Mucosa of gallbladder (tissue), 1 donor: ENCODE measurements around the gene USP21. TPM values are rescaled to one million over a fixed set of nuclear protein-coding genes. Genes with fewer than 3 reads are reported as not detected.
A peak's percentile ranks its signal among the peaks of the same experiment; 100 is the strongest.

Experiments used
- DNase-seq: peaks from one replicate; pipeline ENCODE4 v3.0.0-alpha.2; 2020; ENCODE audit warnings: low spot score
- total RNA-seq: library from RNA; stranded (reverse); gene quantifications from one replicate; pipeline ENCODE4 v1.2.1, GENCODE V29; 2021
- donor health status: DM: no; HTN: no; CAD: no.

The USP21 gene
- total RNA-seq, 1 donor from 2014 or later: 42.4 TPM

GRCh38 chr1:161171191-161171590, 11.9 kb downstream of the USP21 start:
- DNase-seq: no peak

- no peak for DNase-seq
These were observed 12.4 kb downstream of the USP21 start for GRCh38 chr1:161171696-161172095.

GRCh38 chr1:161172349-161172748, 13.0 kb downstream of the USP21 start:
- DNase-seq: no peak

GRCh38 chr1:161172776-161173376, 13.6 kb downstream of the USP21 start:
- peak; percentile 27 for DNase-seq

- DNase-seq: no peak
These were observed 14.4 kb downstream of the USP21 start for GRCh38 chr1:161173711-161174110.

GRCh38 chr1:161174911-161175310, 15.6 kb downstream of the USP21 start:
- no peak for DNase-seq

GRCh38 chr1:161175771-161176453, 16.6 kb downstream of the USP21 start:
- no peak for DNase-seq

- no peak for DNase-seq
These were observed 17.3 kb downstream of the USP21 start for GRCh38 chr1:161176468-161177111.

GRCh38 chr1:161177112-161177935, 18.0 kb downstream of the USP21 start, which contains the start of gene B4GALT3:
Gene B4GALT3 (minus strand): TSS chr1:161177507. CDS start chr1:161176060, 1,447 bp downstream.
- peak; percentile 89 for DNase-seq

- DNase-seq: no peak
These were observed 18.6 kb downstream of the USP21 start for GRCh38 chr1:161177936-161178244.

- DNase-seq: no peak
These were observed 20.4 kb downstream of the USP21 start for GRCh38 chr1:161179698-161180097.

- DNase-seq: no peak
These were observed 21.3 kb downstream of the USP21 start for GRCh38 chr1:161180639-161181038.

- DNase-seq: no peak
These were observed 22.9 kb downstream of the USP21 start for GRCh38 chr1:161182214-161182613.

GRCh38 chr1:161185282-161185682, 26.0 kb downstream of the USP21 start:
- DNase-seq: peak; percentile 78

GRCh38 chr1:161185732-161186311, 26.5 kb downstream of the USP21 start:
- DNase-seq: no peak

- no peak for DNase-seq
These were observed 28.0 kb downstream of the USP21 start for GRCh38 chr1:161187311-161187710.

- DNase-seq: no peak
These were observed 29.1 kb downstream of the USP21 start for GRCh38 chr1:161188381-161188780.

- DNase-seq: no peak
These were observed 29.7 kb downstream of the USP21 start for GRCh38 chr1:161189036-161189435.

- no peak for DNase-seq
These were observed 31.7 kb downstream of the USP21 start for GRCh38 chr1:161190962-161191521.

- no peak for DNase-seq
These were observed 32.7 kb downstream of the USP21 start for GRCh38 chr1:161191971-161192370.
